Fibroblast of lung (primary cell): Measurements from ENCODE around the gene DLG4. TPM values are rescaled to one million over a fixed set of nuclear protein-coding genes. Genes with fewer than 3 reads are reported as not detected.
"Not testable (repeated sequence)": the region's sequence is repeated elsewhere in the genome, so short reads cannot be mapped to it uniquely, and the experiment has no call there.

ENCODE experiments used
- DNase-seq, 2 donors: peaks; one replicate each; pipeline versions ENCODE4 v3.0.0 to v3.0.0-alpha.2; 2010; ENCODE audit warnings: low read depth in 2 of 2
- H2AFZ ChIP-seq: 2 replicates; pipeline ENCODE4 v1.5.1; 2012; ENCODE audit warnings: low read length, control low read depth, inconsistent platforms
- H3K27ac ChIP-seq: 2 replicates; pipeline ENCODE4 v1.5.1; 2011; ENCODE audit warnings: low read length, control low read depth; ENCODE audit not compliant: insufficient read depth
- H3K27me3 ChIP-seq: 2 replicates; pipeline ENCODE4 v1.5.1; 2011; ENCODE audit warnings: mild to moderate bottlenecking, low read length; ENCODE audit not compliant: control insufficient read depth, insufficient read depth
- H3K36me3 ChIP-seq: 2 replicates; pipeline ENCODE4 v1.5.1; 2011; ENCODE audit warnings: low read length; ENCODE audit not compliant: control insufficient read depth, insufficient read depth
- H3K4me1 ChIP-seq: 2 replicates; pipeline ENCODE4 v1.5.1; 2011; ENCODE audit warnings: low read length; ENCODE audit not compliant: control insufficient read depth, insufficient read depth; ENCODE audit errors: extremely low read depth
- H3K4me2 ChIP-seq: 2 replicates; pipeline ENCODE4 v1.5.1; 2011; ENCODE audit warnings: low read length, control low read depth; ENCODE audit not compliant: insufficient read depth; ENCODE audit errors: extremely low read depth
- H3K4me3 ChIP-seq, 4 experiments: fragments of 200-600 bp in 1 of 4; sonication (generic) in 1 of 4; replicated peaks in 1 of 4; 2 replicates each; pipeline ENCODE4 v1.5.1; 2011 to 2016; ENCODE audit warnings: low read length in 4 of 4, low read depth in 3 of 4, mild to moderate bottlenecking in 3 of 4, control low read depth in 2 of 4, inconsistent platforms in 1 of 4, mixed read lengths in 1 of 4; ENCODE audit not compliant: insufficient read depth in 1 of 4; ENCODE audit errors: control extremely low read depth in 1 of 4
- H3K79me2 ChIP-seq: 2 replicates; pipeline ENCODE4 v1.5.1; 2012; ENCODE audit warnings: mild to moderate bottlenecking, low read length, inconsistent platforms; ENCODE audit not compliant: control insufficient read depth, insufficient read depth
- H3K9ac ChIP-seq: 2 replicates; pipeline ENCODE4 v1.5.1; 2011; ENCODE audit warnings: mild to moderate bottlenecking, low read length, control low read depth; ENCODE audit not compliant: insufficient read depth
- H3K9me3 ChIP-seq: 2 replicates; pipeline ENCODE4 v1.5.1; 2012; ENCODE audit warnings: low read depth, low read length; ENCODE audit not compliant: control insufficient read depth, insufficient read depth
- H4K20me1 ChIP-seq: 2 replicates; pipeline ENCODE4 v1.5.1; 2011; ENCODE audit warnings: low read length; ENCODE audit not compliant: control insufficient read depth, insufficient read depth; ENCODE audit errors: extremely low read depth
- CTCF ChIP-seq, 2 donors: IDR thresholded peaks in 1 of 2; conservative IDR thresholded peaks in 1 of 2; 1 replicate in 1 of 2; 2 replicates in 1 of 2; pipeline ENCODE4 v1.5.1; 2011 to 2012; ENCODE audit warnings: low read length in 2 of 2, control low read depth in 1 of 2, inconsistent platforms in 1 of 2, low read depth in 1 of 2, mild to moderate bottlenecking in 1 of 2
- EZH2 ChIP-seq: IDR thresholded peaks from 2 replicates; pipeline ENCODE4 v1.5.1; 2012; ENCODE audit warnings: low read length, control low read depth, mild to moderate bottlenecking; ENCODE audit errors: missing control alignments
- polyA plus RNA-seq, 2 donors: library from polyadenylated mRNA; depleted of rRNA in 1 of 2; stranded (reverse) in 1 of 2; unstranded in 1 of 2; fragments of >200 nt; gene quantifications; 2 replicates each; pipeline ENCODE4 v1.2.1, GENCODE V29; 2011 to 2012; ENCODE audit warnings: missing spikeins in 1 of 2
- total RNA-seq: library from RNA; depleted of rRNA; stranded (reverse); fragments of >200 nt; gene quantifications from 2 replicates; pipeline ENCODE4 v1.2.1, GENCODE V29; 2014

The DLG4 gene
- total and polyA plus RNA-seq, 2 donors (not counting 1 experiment from before 2014, with no cell fraction given): 11.3 to 22.0 TPM

DNA sequence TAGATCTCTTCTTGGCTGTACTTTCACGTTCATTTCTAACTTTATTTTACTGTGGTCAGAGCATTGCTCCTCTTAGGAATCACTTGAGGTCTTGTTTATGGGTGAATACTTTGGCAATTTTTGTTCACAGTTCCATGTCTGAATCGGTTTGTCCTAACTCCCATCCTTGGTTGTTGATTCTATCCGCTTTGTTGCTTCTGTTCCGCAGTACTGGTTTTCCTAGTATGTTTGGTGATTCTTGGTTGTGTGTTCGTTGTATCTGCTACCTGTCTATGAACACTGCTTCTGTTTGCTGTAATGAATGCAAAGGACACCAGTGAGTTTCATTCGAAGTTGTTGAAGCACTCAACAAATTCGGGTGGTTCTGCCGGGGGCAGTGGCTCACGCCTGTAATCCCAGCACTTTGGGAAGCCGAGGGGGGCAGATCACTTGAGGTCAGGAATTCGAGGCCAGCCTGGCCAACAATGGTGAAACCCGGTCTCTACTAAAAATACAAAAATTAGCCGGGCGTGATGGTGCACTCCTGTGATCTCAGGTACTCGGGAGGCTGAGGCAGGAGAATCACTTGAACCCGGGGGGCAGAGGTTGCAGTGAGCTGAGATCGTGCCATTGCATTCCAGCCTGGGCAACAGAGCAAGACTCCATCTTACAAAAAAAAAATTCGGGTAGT is 47.0 kb downstream of the DLG4 start:
- H3K4me2 ChIP-seq, H3K27ac ChIP-seq, H3K9ac ChIP-seq, H3K36me3 ChIP-seq, H2AFZ ChIP-seq, H4K20me1 ChIP-seq, H3K4me1 ChIP-seq, H3K27me3 ChIP-seq, DNase-seq, H3K79me2 ChIP-seq, H3K9me3 ChIP-seq, H3K4me3 ChIP-seq: not testable (repeated sequence)

DNA sequence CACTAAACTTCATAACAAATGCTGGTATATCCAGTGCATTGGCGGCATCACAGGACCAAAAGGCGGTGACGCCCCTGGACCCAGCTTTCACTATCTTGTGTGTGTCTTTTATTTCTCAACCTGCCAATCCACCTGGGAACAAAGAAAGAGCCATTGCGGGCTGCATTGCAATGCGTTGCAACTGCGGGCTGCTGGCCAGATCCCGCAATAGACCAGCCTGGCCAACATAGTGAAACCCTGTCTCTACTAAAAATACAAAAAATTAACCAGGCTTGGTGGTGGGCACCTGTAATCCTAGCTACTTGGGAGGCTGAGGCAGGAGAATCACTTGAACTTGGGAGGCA is 50.1 kb downstream of the DLG4 start:
- not testable (repeated sequence) for H3K9me3 ChIP-seq, H4K20me1 ChIP-seq, DNase-seq, H3K27ac ChIP-seq, H3K4me2 ChIP-seq, H3K27me3 ChIP-seq, H3K4me3 ChIP-seq, H3K36me3 ChIP-seq, H3K9ac ChIP-seq, H2AFZ ChIP-seq, H3K4me1 ChIP-seq, H3K79me2 ChIP-seq

DNA sequence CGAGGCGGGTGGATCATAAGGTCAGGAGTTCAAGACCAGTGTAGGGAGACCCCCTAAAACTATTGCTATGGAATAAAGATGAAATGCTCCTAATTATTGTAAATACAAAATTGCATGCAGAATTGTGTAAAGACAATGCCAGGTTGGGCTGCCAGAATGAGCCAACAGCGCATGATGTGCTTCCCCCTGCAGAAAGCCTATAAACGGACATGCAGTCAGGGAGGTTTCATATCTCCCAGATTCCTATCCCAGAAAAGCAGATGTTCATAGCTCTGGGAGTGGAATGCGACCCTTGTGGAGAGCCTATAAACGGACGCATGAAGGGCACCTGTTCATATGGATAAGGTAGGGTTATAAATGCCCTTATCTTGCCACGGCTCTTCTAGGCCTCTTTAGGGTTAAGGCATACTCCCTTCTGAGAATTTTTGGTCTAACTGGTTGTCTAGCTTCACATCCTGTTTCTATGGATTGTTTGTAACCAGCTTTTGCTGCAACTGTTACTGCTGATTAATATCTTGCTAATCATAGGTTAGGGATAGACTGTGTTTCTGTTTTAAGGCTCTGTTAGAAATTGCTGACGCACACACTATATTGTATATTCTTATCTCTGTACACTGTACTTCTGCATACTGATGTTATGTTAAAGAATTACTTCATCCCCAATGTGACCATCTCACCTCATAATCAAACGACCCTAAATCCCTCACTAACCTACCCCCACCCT is 50.6 kb downstream of the DLG4 start:
- not testable (repeated sequence) for H3K79me2 ChIP-seq, H2AFZ ChIP-seq, H4K20me1 ChIP-seq, H3K27me3 ChIP-seq, H3K4me1 ChIP-seq, H3K27ac ChIP-seq, H3K9me3 ChIP-seq, DNase-seq, H3K36me3 ChIP-seq, H3K4me3 ChIP-seq, H3K4me2 ChIP-seq, H3K9ac ChIP-seq

GRCh38 chr17:7167832-7168231 is 51.8 kb downstream of the DLG4 start:
- Histone ChIP-seq H2AFZ (no peak overlapping the region), H3K79me2 (no peaks in the 10 kb centered on the region), H3K4me1 (no peaks in the 10 kb centered on the region), H4K20me1 (no peaks in the 10 kb centered on the region), H3K9me3 (no peaks in the 10 kb centered on the region), H3K4me2 (no peak overlapping the region), H3K4me3 (no peak overlapping the region), H3K27me3 (no peaks in the 10 kb centered on the region), H3K9ac (no peak overlapping the region), H3K36me3 (no peaks in the 10 kb centered on the region), H3K27ac (no peak overlapping the region)
- DNase-seq: peak in 1 of 2 donors; percentile 76
- no peak for TF ChIP-seq CTCF (conservative IDR thresholded peaks at IDR 0.05 in 1 of 2, IDR thresholded peaks at IDR 0.05 in 1 of 2; ENCODE audit: low read depth in 1 of 2, low read length in 2 of 2)
- TF ChIP-seq EZH2: no peak
